HG03066 (cell line): ENCODE data around the gene PRMT7.
"Not testable (repeated sequence)": the region's sequence is repeated elsewhere in the genome, so short reads cannot be mapped to it uniquely, and the experiment has no call there.

ENCODE experiments used
- ATAC-seq: cut with Tn5 transposase; IDR thresholded peaks from one replicate; pipeline ENCODE4 v1.9.1; 2021; ENCODE audit warnings: low read depth; ENCODE audit not compliant: unreplicated experiment

Gene PRMT7

GRCh38 chr16:68283346-68283745, 27.5 kb upstream of the PRMT7 start:
- no peak for ATAC-seq

- ATAC-seq: no peak
These were observed 26.8 kb upstream of the PRMT7 start for GRCh38 chr16:68283801-68284598.

- ATAC-seq: peak; percentile 55
These were observed 26.0 kb upstream of the PRMT7 start for GRCh38 chr16:68284847-68285246.

- ATAC-seq: no peak
These were observed 25.1 kb upstream of the PRMT7 start for GRCh38 chr16:68285683-68286082.

- no peak for ATAC-seq
These were observed 24.4 kb upstream of the PRMT7 start for GRCh38 chr16:68286153-68287074.

GRCh38 chr16:68287276-68288251, 23.3 kb upstream of the PRMT7 start:
- ATAC-seq: no peak

GRCh38 chr16:68288252-68288650, 22.6 kb upstream of the PRMT7 start:
- no peak for ATAC-seq

- ATAC-seq: not testable (repeated sequence)
These were observed 22.0 kb upstream of the PRMT7 start for GRCh38 chr16:68288796-68289195.

- no peak for ATAC-seq
These were observed 21.6 kb upstream of the PRMT7 start for GRCh38 chr16:68289202-68289601.

GRCh38 chr16:68289621-68290329, 21.0 kb upstream of the PRMT7 start:
- peak; percentile 74 for ATAC-seq

- ATAC-seq: no peak
These were observed 20.4 kb upstream of the PRMT7 start for GRCh38 chr16:68290450-68290849.

GRCh38 chr16:68291227-68291626, 19.6 kb upstream of the PRMT7 start:
- ATAC-seq: no peak

GRCh38 chr16:68292425-68292824, 18.4 kb upstream of the PRMT7 start:
- ATAC-seq: no peak

- no peak for ATAC-seq
These were observed 14.5 kb upstream of the PRMT7 start for GRCh38 chr16:68296291-68296690.

GRCh38 chr16:68296693-68297092, 14.1 kb upstream of the PRMT7 start:
- ATAC-seq: no peak

- no peak for ATAC-seq
These were observed 12.9 kb upstream of the PRMT7 start for GRCh38 chr16:68297908-68298307.

GRCh38 chr16:68298312-68298711, 12.5 kb upstream of the PRMT7 start:
- ATAC-seq: no peak

GRCh38 chr16:68298907-68299561, 11.8 kb upstream of the PRMT7 start:
- no peak for ATAC-seq
